MM.1S (cell line): Measurements from ENCODE around the gene CHCHD6.

Experiments
- DNase-seq: peaks from one replicate; pipeline ENCODE4 v3.0.0-alpha.2; 2015
- H2AFZ ChIP-seq: fragments of 300-600 bp; sonication (generic); 2 replicates; pipeline ENCODE4 v1.6.0; 2016; ENCODE audit warnings: antibody characterized with exemption, low read length
- H3F3A ChIP-seq: fragments of 300-600 bp; sonication (generic); 2 replicates; pipeline ENCODE4 v1.6.1; 2016; ENCODE audit warnings: mild to moderate bottlenecking, antibody characterized with exemption, low read length, moderate library complexity, mixed read lengths; ENCODE audit not compliant: insufficient read depth
- H3K27ac ChIP-seq: fragments of 300-600 bp; sonication (generic); 2 replicates; pipeline ENCODE4 v1.5.1; 2016; ENCODE audit warnings: mild to moderate bottlenecking, low read length
- H3K27me3 ChIP-seq: fragments of 300-600 bp; sonication (generic); replicated peaks from 2 replicates; pipeline ENCODE4 v1.6.0; 2016; ENCODE audit warnings: low read length; ENCODE audit not compliant: insufficient read depth
- H3K36me3 ChIP-seq: fragments of 300-600 bp; sonication (generic); replicated peaks from 2 replicates; pipeline ENCODE4 v1.6.1; 2016; ENCODE audit warnings: mild to moderate bottlenecking, low read length, mixed read lengths; ENCODE audit not compliant: insufficient read depth
- H3K4me1 ChIP-seq: fragments of 300-600 bp; sonication (generic); 2 replicates; pipeline ENCODE4 v1.6.1; 2016; ENCODE audit warnings: low read length, mixed read lengths
- H3K4me2 ChIP-seq: fragments of 300-600 bp; sonication (generic); 2 replicates; pipeline ENCODE4 v1.6.0; 2016; ENCODE audit warnings: low read depth, low read length
- H3K4me3 ChIP-seq: fragments of 300-600 bp; sonication (generic); 2 replicates; pipeline ENCODE4 v1.5.1; 2016; ENCODE audit warnings: low read length, mixed read lengths
- H3K79me2 ChIP-seq: fragments of 300-600 bp; sonication (generic); 2 replicates; pipeline ENCODE4 v1.6.1; 2016; ENCODE audit warnings: mixed run types, low read length, mixed read lengths
- H3K9ac ChIP-seq: fragments of 300-600 bp; sonication (generic); 2 replicates; pipeline ENCODE4 v1.6.1; 2016; ENCODE audit warnings: low read length, mixed read lengths
- H3K9me2 ChIP-seq: fragments of 300-600 bp; sonication (generic); replicated peaks from 2 replicates; pipeline ENCODE4 v1.6.1; 2016; ENCODE audit warnings: mild to moderate bottlenecking, low read length, mixed read lengths; ENCODE audit not compliant: insufficient read depth
- H3K9me3 ChIP-seq: fragments of 300-600 bp; sonication (generic); replicated peaks from 2 replicates; pipeline ENCODE4 v1.6.1; 2016; ENCODE audit warnings: mild to moderate bottlenecking, low read length, mixed read lengths; ENCODE audit not compliant: insufficient read depth
- H4K20me1 ChIP-seq: fragments of 300-600 bp; sonication (generic); 2 replicates; pipeline ENCODE4 v1.6.1; 2016; ENCODE audit warnings: mild to moderate bottlenecking, low read length, moderate library complexity, mixed read lengths; ENCODE audit not compliant: insufficient read depth
- EZH2 ChIP-seq: fragments of 300-600 bp; sonication (generic); optimal IDR thresholded peaks from 2 replicates; pipeline ENCODE3; 2017; ENCODE audit warnings: low read depth, mild to moderate bottlenecking, antibody characterized with exemption, low read length, mixed read lengths
- EZH2phosphoT487 ChIP-seq: fragments of 300-600 bp; sonication (generic); IDR thresholded peaks from 2 replicates; pipeline ENCODE4 v1.6.1; 2018; ENCODE audit warnings: antibody characterized with exemption, low read length
- TF ChIP-seq, protein P1 (sequence below): fragments of 300-600 bp; sonication (generic); IDR thresholded peaks from 2 replicates; pipeline ENCODE4 v1.5.1; 2016; ENCODE audit warnings: antibody characterized with exemption, low read length, mixed read lengths

The CHCHD6 gene

DNA sequence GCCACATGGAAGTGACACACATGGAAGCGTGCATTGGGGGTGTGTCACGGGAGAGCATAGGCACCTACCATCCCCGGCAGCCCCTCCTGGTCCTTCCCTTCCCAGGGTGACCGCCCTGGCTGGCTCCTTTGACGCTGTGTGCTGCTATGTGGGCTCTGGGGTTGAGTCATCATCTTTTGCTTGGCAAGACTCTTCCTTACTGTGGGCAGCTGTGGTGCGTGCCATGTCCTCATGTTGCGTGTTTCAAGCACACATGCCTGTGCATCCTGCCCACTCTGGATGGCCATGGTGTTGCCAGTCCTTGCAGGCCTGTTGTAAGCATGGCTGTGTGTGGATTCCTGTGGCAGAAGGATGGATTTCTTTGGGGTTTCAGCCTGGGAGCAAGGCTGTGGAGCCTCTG is 292.9 kb downstream of the CHCHD6 start:
- no peaks in the 10 kb centered on the region for H3K9me2 ChIP-seq
- no peak overlapping the region for H2AFZ ChIP-seq
- no peak overlapping the region for H3K4me3 ChIP-seq
- no peaks in the 10 kb centered on the region for H4K20me1 ChIP-seq
- DNase-seq = no peak
- no peaks in the 10 kb centered on the region for H3K9me3 ChIP-seq
- TF ChIP-seq EZH2 = no peak
- TF ChIP-seq, protein P1, sequence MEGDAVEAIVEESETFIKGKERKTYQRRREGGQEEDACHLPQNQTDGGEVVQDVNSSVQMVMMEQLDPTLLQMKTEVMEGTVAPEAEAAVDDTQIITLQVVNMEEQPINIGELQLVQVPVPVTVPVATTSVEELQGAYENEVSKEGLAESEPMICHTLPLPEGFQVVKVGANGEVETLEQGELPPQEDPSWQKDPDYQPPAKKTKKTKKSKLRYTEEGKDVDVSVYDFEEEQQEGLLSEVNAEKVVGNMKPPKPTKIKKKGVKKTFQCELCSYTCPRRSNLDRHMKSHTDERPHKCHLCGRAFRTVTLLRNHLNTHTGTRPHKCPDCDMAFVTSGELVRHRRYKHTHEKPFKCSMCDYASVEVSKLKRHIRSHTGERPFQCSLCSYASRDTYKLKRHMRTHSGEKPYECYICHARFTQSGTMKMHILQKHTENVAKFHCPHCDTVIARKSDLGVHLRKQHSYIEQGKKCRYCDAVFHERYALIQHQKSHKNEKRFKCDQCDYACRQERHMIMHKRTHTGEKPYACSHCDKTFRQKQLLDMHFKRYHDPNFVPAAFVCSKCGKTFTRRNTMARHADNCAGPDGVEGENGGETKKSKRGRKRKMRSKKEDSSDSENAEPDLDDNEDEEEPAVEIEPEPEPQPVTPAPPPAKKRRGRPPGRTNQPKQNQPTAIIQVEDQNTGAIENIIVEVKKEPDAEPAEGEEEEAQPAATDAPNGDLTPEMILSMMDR = no peak
- TF ChIP-seq EZH2phosphoT487 = no peak
- no peaks in the 10 kb centered on the region for H3F3A ChIP-seq
- H3K4me2 ChIP-seq = no peak overlapping the region
- H3K27me3 ChIP-seq = no peaks in the 10 kb centered on the region
- no peak overlapping the region for H3K27ac ChIP-seq
- H3K36me3 ChIP-seq = no peaks in the 10 kb centered on the region
- H3K9ac ChIP-seq = no peak overlapping the region
- H3K4me1 ChIP-seq = no peaks in the 10 kb centered on the region
- no peaks in the 10 kb centered on the region for H3K79me2 ChIP-seq

DNA sequence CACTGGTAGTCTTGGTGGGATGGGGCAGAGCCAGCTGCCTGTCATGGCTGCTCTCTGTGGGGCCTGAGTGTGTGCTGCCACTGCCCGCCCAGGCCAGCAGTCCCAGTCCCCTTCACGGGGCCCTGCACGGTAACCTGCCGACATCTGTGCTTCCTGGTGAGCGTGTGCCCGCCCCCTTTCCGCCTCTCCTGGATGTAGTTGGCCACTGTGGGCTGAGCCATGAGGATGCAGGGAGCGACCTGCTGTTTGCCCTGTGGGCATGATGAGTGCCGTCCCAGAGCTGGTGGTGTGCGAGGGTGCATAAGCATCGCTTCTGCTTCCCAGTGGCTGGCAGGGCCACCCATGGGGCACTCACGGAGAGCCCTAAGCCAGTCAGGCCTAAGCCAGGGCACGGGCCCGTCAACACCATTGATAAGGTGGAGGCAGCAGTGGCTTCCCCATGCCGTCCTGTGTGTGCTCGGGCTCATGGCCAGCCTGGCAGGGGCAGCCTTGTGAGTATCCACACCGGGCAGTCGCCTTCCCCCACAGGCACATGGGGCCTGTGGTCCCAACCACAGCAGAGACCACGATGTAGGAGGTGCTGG is 293.5 kb downstream of the CHCHD6 start:
- Histone ChIP-seq H3K4me2 (no peak overlapping the region), H3K27me3 (no peaks in the 10 kb centered on the region), H3K9me3 (no peaks in the 10 kb centered on the region), H3K36me3 (no peaks in the 10 kb centered on the region), H3K4me1 (no peaks in the 10 kb centered on the region), H3F3A (no peaks in the 10 kb centered on the region), H3K9ac (no peak overlapping the region), H4K20me1 (no peaks in the 10 kb centered on the region), H3K27ac (no peak overlapping the region), H3K9me2 (no peaks in the 10 kb centered on the region), H3K4me3 (no peak overlapping the region), H2AFZ (no peak overlapping the region), H3K79me2 (no peaks in the 10 kb centered on the region)
- DNase-seq = no peak
- TF ChIP-seq EZH2 (no peak), EZH2phosphoT487 (no peak)
- TF ChIP-seq, protein P1 = no peak

DNA sequence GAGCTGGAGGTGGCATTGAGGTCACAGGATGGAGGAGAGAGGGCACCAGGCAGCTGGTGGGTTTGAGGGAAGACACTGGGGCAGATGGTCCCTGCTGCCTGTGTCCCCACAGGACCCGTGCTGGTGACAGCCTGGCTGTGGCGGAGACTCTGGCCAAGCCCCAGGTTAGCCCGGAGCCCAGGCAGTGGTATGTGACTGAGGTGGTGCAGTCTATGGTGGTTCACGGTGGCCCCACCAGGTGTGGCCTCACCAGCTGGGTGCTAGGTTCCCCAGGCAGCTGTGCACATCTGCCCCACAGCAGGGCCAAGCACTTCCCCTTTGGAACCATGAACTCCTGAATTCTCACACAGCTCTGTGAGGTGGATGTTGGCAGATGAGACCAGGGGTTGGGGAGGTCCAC is 294.3 kb downstream of the CHCHD6 start:
- Histone ChIP-seq H3K9me2 (no peaks in the 10 kb centered on the region), H3K4me2 (no peak overlapping the region), H2AFZ (no peak overlapping the region), H3K9ac (no peak overlapping the region), H3K27ac (no peak overlapping the region), H3K79me2 (no peaks in the 10 kb centered on the region), H3K27me3 (no peaks in the 10 kb centered on the region), H3F3A (no peaks in the 10 kb centered on the region), H3K4me3 (no peak overlapping the region), H3K9me3 (no peaks in the 10 kb centered on the region), H3K36me3 (no peaks in the 10 kb centered on the region), H4K20me1 (no peaks in the 10 kb centered on the region), H3K4me1 (no peaks in the 10 kb centered on the region)
- DNase-seq = no peak
- TF ChIP-seq, protein P1 = no peak
- TF ChIP-seq EZH2 (no peak), EZH2phosphoT487 (no peak)
